ENCODE results near the gene KMT2C.

- TF ChIP-seq EP300 (conservative IDR thresholded peaks at IDR 0.05; ENCODE audit: poor library complexity, severe bottlenecking) (no peak), SMC3 (conservative IDR thresholded peaks at IDR 0.05; ENCODE audit: poor library complexity) (no peak), REST (IDR thresholded peaks at IDR 0.05; ENCODE audit: borderline replicate concordance) (no peak), RAD21 (conservative IDR thresholded peaks at IDR 0.05) (no peak), MXI1 (conservative IDR thresholded peaks at IDR 0.05; ENCODE audit: poor library complexity, severe bottlenecking) (no peak)
- TF ChIP-seq, protein P1, sequence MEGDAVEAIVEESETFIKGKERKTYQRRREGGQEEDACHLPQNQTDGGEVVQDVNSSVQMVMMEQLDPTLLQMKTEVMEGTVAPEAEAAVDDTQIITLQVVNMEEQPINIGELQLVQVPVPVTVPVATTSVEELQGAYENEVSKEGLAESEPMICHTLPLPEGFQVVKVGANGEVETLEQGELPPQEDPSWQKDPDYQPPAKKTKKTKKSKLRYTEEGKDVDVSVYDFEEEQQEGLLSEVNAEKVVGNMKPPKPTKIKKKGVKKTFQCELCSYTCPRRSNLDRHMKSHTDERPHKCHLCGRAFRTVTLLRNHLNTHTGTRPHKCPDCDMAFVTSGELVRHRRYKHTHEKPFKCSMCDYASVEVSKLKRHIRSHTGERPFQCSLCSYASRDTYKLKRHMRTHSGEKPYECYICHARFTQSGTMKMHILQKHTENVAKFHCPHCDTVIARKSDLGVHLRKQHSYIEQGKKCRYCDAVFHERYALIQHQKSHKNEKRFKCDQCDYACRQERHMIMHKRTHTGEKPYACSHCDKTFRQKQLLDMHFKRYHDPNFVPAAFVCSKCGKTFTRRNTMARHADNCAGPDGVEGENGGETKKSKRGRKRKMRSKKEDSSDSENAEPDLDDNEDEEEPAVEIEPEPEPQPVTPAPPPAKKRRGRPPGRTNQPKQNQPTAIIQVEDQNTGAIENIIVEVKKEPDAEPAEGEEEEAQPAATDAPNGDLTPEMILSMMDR (IDR thresholded peaks at IDR 0.05; ENCODE audit: poor library complexity, severe bottlenecking), result no peak
These were observed 73.5 kb downstream of the KMT2C start for GRCh38 chr7:152362128-152362926.
